ENCODE results near the gene RNF125. TPM values are rescaled to one million over a fixed set of nuclear protein-coding genes. Genes with fewer than 3 reads are reported as not detected.

RNF125 gene
- total and polyA plus RNA-seq, 9 of the 15 experiments (the other 6 are each of a cell fraction or from before 2014, with no cell fraction given): 0.01 to 0.29 (median 0.07) TPM; not detected in 1

- 0 out of 2 replicates have a peak, but pooled peaks have one; percentile 14 for TF ChIP-seq HNRNPL (IDR thresholded peaks at IDR 0.05; ENCODE audit: low read depth, low read length)
- TF ChIP-seq SOX6 (IDR thresholded peaks at IDR 0.05): peak; percentile 17; the same call in 1 of the 2 replicates
- TF ChIP-seq, protein P1, sequence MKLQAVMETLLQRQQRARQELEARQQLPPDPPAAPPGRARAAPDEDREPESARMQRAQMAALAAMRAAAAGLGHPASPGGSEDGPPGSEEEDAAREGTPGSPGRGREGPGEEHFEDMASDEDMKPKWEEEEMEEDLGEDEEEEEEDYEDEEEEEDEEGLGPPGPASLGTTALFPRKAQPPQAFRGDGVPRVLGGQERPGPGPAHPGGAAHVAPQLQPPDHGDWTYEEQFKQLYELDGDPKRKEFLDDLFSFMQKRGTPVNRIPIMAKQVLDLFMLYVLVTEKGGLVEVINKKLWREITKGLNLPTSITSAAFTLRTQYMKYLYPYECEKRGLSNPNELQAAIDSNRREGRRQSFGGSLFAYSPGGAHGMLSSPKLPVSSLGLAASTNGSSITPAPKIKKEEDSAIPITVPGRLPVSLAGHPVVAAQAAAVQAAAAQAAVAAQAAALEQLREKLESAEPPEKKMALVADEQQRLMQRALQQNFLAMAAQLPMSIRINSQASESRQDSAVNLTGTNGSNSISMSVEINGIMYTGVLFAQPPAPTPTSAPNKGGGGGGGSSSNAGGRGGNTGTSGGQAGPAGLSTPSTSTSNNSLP (IDR thresholded peaks at IDR 0.05; ENCODE audit: borderline replicate concordance, low read depth, low read length): 0 out of 2 replicates have a peak, but pooled peaks have one; percentile 32
- TF ChIP-seq MEIS2 (IDR thresholded peaks at IDR 0.05; ENCODE audit: partially characterized antibody): peak; percentile 55
- TF ChIP-seq DACH1 (IDR thresholded peaks at IDR 0.05; ENCODE audit: partially characterized antibody): peak; percentile 75
- TF ChIP-seq FOXK2 (conservative IDR thresholded peaks at IDR 0.05 in 1 of 2, IDR thresholded peaks at IDR 0.05 in 1 of 2; ENCODE audit: low read depth in 2 of 2): 0 out of 4 replicates have a peak, but pooled peaks of 1 of the 2 experiments have one; percentile 21
- no peak for TF ChIP-seq MAFF (IDR thresholded peaks at IDR 0.05; ENCODE audit: low read length)
- peak; percentile 22; the same call in 1 of the 2 replicates for TF ChIP-seq ZFX (CRISPR knock-in tag; IDR thresholded peaks at IDR 0.05)
- TF ChIP-seq DPF2 (IDR thresholded peaks at IDR 0.05): peak; percentile 64
- TF ChIP-seq LCOR (CRISPR knock-in tag; IDR thresholded peaks at IDR 0.05): 0 out of 2 replicates have a peak, but pooled peaks have one; percentile 28
- TF ChIP-seq ZKSCAN8 (CRISPR knock-in tag; IDR thresholded peaks at IDR 0.05): no peak
- TF ChIP-seq HLTF (IDR thresholded peaks at IDR 0.05): no peak
- TF ChIP-seq GTF2E2 (tag; IDR thresholded peaks at IDR 0.05): no peak
- TF ChIP-seq TAF9B (IDR thresholded peaks at IDR 0.05; ENCODE audit: partially characterized antibody): no peak
- no peak for TF ChIP-seq HNRNPK (IDR thresholded peaks at IDR 0.05; ENCODE audit: low read depth, low read length, poor library complexity, severe bottlenecking)
- no peak for TF ChIP-seq ZNF830 (CRISPR knock-in tag; IDR thresholded peaks at IDR 0.05)
- TF ChIP-seq GATAD2A (IDR thresholded peaks at IDR 0.05): 0 out of 2 replicates have a peak, but pooled peaks have one; percentile 41
- no peak for TF ChIP-seq ZNF561 (CRISPR knock-in tag; conservative IDR thresholded peaks at IDR 0.05)
- no peak for TF ChIP-seq MAFK (IDR thresholded peaks at IDR 0.05; ENCODE audit: low read length)
- no peak for TF ChIP-seq GABPA (tag; conservative IDR thresholded peaks at IDR 0.05; ENCODE audit: low read depth)
- TF ChIP-seq KDM1A (IDR thresholded peaks at IDR 0.05): peak; percentile 35 to 69; a peak in 3 of 4 replicates
- TF ChIP-seq TCF7 (IDR thresholded peaks at IDR 0.05; ENCODE audit: borderline replicate concordance): 0 out of 2 replicates have a peak, but pooled peaks have one; percentile 73
- TF ChIP-seq, protein P2, sequence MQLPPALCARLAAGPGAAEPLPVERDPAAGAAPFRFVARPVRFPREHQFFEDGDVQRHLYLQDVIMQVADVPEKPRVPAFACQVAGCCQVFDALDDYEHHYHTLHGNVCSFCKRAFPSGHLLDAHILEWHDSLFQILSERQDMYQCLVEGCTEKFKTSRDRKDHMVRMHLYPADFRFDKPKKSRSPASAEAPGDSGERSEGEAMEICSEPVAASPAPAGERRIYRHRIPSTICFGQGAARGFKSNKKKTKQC (CRISPR knock-in tag; IDR thresholded peaks at IDR 0.05): no peak
- TF ChIP-seq FOXP1 (CRISPR knock-in tag; IDR thresholded peaks at IDR 0.05): no peak
- TF ChIP-seq, protein P3, sequence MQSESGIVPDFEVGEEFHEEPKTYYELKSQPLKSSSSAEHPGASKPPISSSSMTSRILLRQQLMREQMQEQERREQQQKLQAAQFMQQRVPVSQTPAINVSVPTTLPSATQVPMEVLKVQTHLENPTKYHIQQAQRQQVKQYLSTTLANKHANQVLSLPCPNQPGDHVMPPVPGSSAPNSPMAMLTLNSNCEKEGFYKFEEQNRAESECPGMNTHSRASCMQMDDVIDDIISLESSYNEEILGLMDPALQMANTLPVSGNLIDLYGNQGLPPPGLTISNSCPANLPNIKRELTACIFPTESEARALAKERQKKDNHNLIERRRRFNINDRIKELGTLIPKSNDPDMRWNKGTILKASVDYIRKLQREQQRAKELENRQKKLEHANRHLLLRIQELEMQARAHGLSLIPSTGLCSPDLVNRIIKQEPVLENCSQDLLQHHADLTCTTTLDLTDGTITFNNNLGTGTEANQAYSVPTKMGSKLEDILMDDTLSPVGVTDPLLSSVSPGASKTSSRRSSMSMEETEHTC (IDR thresholded peaks at IDR 0.05): no peak
Measured at GRCh38 chr18:32018331-32019250, at the start of gene RNF125 (continued).
